HCT116 (cell line): ENCODE measurements around the gene TIPIN. TPM values are rescaled to one million over a fixed set of nuclear protein-coding genes. Genes with fewer than 3 reads are reported as not detected.

Experiments
- ATAC-seq: fragments of 200-7000 bp; cut with Tn5 transposase; 2 replicates; pipeline ENCODE4 v1.9.1; 2020; ENCODE audit warnings: mild to moderate bottlenecking, moderate library complexity
- BruUV-seq: library from RNA; stranded (reverse); fragments of 400-500 nt; replicated peaks from 2 replicates; lab custom pipeline; 2021; lab: Mats Ljungman, UMichigan
- CTCF ChIA-PET: fragments of 300-600 bp; sonication (Branson Sonifier 250); formaldehyde crosslinking; loops from one replicate; lab custom pipeline; 2021; ENCODE audit warnings: antibody characterized with exemption; lab: Charles Lee
- POLR2A ChIA-PET: fragments of 300-600, 350-600 bp; sonication (Branson Sonifier 250); formaldehyde crosslinking; loops from one replicate; lab custom pipeline; 2021; ENCODE audit warnings: antibody characterized with exemption; lab: Charles Lee
- RAD21 ChIA-PET, 2 experiments: fragments of 300-600 bp; sonication (Branson Sonifier 250); formaldehyde crosslinking; loops; one replicate each; lab custom pipeline; 2023; ENCODE audit warnings: low total read pairs in 2 of 2; ENCODE audit not compliant: uncharacterized antibody in 2 of 2, unreplicated experiment in 2 of 2, low non-redundant PET in 1 of 2; lab: Charles Lee
- DNase-seq: peaks from one replicate; pipeline ENCODE4 v3.0.0-alpha.2; 2010; ENCODE audit warnings: low read depth, low spot score
- H2AFZ ChIP-seq: fragments of 200-600 bp; shearing (Covaris generic), sonication (generic); 2 replicates; pipeline ENCODE4 v1.6.1; 2017; ENCODE audit warnings: low read depth, mixed run types, mixed read lengths, antibody characterized with exemption, low read length; ENCODE audit not compliant: poor library complexity, severe bottlenecking
- H3K27ac ChIP-seq: 2 replicates; pipeline ENCODE4 v1.5.1; 2012; ENCODE audit warnings: low read depth, low read length
- H3K27me3 ChIP-seq: fragments of 200-600 bp; sonication (generic); 2 replicates; pipeline ENCODE4 v1.6.1; 2016; ENCODE audit warnings: mixed run types, low read length, mixed read lengths; ENCODE audit not compliant: insufficient read depth
- H3K36me3 ChIP-seq, 2 experiments: fragments of 200-500 bp in 1 of 2; fragments of 200-600 bp in 1 of 2; sonication (Bioruptor generic) in 1 of 2; sonication (generic) in 1 of 2; 2 replicates each; pipeline versions ENCODE4 v1.5.1 to v1.6.1; 2014 to 2016; ENCODE audit warnings: low read length in 2 of 2, inconsistent platforms in 1 of 2, mixed read lengths in 1 of 2, mixed run types in 1 of 2; ENCODE audit not compliant: insufficient read depth in 2 of 2, control insufficient read depth in 1 of 2
- H3K4me1 ChIP-seq, 2 experiments: fragments of 200-600 bp in 1 of 2; sonication (generic) in 1 of 2; 2 replicates each; pipeline versions ENCODE4 v1.5.1 to v1.6.1; 2012 to 2017; ENCODE audit warnings: low read length in 2 of 2, inconsistent platforms in 1 of 2, mild to moderate bottlenecking in 1 of 2, mixed read lengths in 1 of 2, mixed run types in 1 of 2, moderate library complexity in 1 of 2; ENCODE audit not compliant: insufficient read depth in 2 of 2, control insufficient read depth in 1 of 2
- H3K4me2 ChIP-seq: fragments of 200-600 bp; sonication (generic); 2 replicates; pipeline ENCODE4 v1.6.1; 2017; ENCODE audit warnings: mixed run types, low read length, mixed read lengths
- H3K4me3 ChIP-seq, 2 experiments: fragments of 200-600 bp in 1 of 2; sonication (generic) in 1 of 2; replicated peaks in 1 of 2; 2 replicates each; pipeline ENCODE4 v1.5.1; 2011 to 2016; ENCODE audit warnings: low read length in 2 of 2, control low read depth in 1 of 2, low read depth in 1 of 2, mild to moderate bottlenecking in 1 of 2, mixed read lengths in 1 of 2, mixed run types in 1 of 2
- H3K79me2 ChIP-seq: fragments of 200-600 bp; sonication (generic); 2 replicates; pipeline ENCODE4 v1.6.1; 2017; ENCODE audit warnings: mild to moderate bottlenecking, mixed run types, low read length, moderate library complexity, mixed read lengths; ENCODE audit not compliant: insufficient read depth
- H3K9ac ChIP-seq: fragments of 200-600 bp; sonication (generic); 2 replicates; pipeline ENCODE4 v1.6.1; 2016; ENCODE audit warnings: low read length, mixed read lengths
- H3K9me2 ChIP-seq: fragments of 200-600 bp; sonication (generic), shearing (Covaris generic); 2 replicates; pipeline ENCODE4 v1.6.1; 2017; ENCODE audit warnings: mixed run types, mild to moderate bottlenecking, moderate library complexity; ENCODE audit not compliant: insufficient read depth
- H3K9me3 ChIP-seq, 2 experiments: fragments of 200-500 bp in 1 of 2; fragments of 200-600 bp in 1 of 2; sonication (Bioruptor generic) in 1 of 2; sonication (generic) in 1 of 2; 2 replicates each; pipeline ENCODE4 v1.6.1; 2014 to 2017; ENCODE audit warnings: low read length in 2 of 2, mixed read lengths in 2 of 2, inconsistent platforms in 1 of 2, low read depth in 1 of 2, mild to moderate bottlenecking in 1 of 2, mixed run types in 1 of 2, moderate library complexity in 1 of 2; ENCODE audit not compliant: control insufficient read depth in 1 of 2, insufficient read depth in 1 of 2
- H4K20me1 ChIP-seq: fragments of 200-600 bp; sonication (generic), shearing (Covaris generic); 2 replicates; pipeline ENCODE4 v1.6.1; 2017; ENCODE audit warnings: mixed run types, mild to moderate bottlenecking, moderate library complexity; ENCODE audit not compliant: insufficient read depth
- CBX3 ChIP-seq: IDR thresholded peaks from 2 replicates; pipeline ENCODE4 v1.6.1; 2012; ENCODE audit warnings: low read depth
- CTCF ChIP-seq, 3 experiments: fragments of 200-600 bp in 1 of 3; sonication (generic) in 1 of 3; IDR thresholded peaks in 2 of 3; conservative IDR thresholded peaks in 1 of 3; 2 replicates each; pipeline ENCODE4 v1.5.1; 2012 to 2017; ENCODE audit warnings: low read depth in 2 of 3, low read length in 2 of 3, antibody characterized with exemption in 1 of 3, borderline replicate concordance in 1 of 3, control low read depth in 1 of 3, mild to moderate bottlenecking in 1 of 3, mixed read lengths in 1 of 3, mixed run types in 1 of 3, moderate library complexity in 1 of 3; ENCODE audit not compliant: insufficient read depth in 1 of 3
- ELF1 ChIP-seq: IDR thresholded peaks from 2 replicates; pipeline ENCODE4 v1.6.1; 2012; ENCODE audit warnings: low read depth, borderline replicate concordance
- EZH2 ChIP-seq: fragments of 200-600 bp; sonication (generic); IDR thresholded peaks from 2 replicates; pipeline ENCODE4 v1.6.1; 2017; ENCODE audit warnings: antibody characterized with exemption, mixed run types
- EZH2phosphoT487 ChIP-seq: fragments of 200-600 bp; IDR thresholded peaks from 2 replicates; pipeline ENCODE4 v1.6.1; 2018; ENCODE audit warnings: antibody characterized with exemption, borderline replicate concordance
- FOSL1 ChIP-seq: IDR thresholded peaks from 2 replicates; pipeline ENCODE4 v1.6.1; 2012; ENCODE audit warnings: low read depth
- MAX ChIP-seq: IDR thresholded peaks from 2 replicates; pipeline ENCODE4 v1.6.1; 2012
- POLR2A ChIP-seq: IDR thresholded peaks from 2 replicates; pipeline ENCODE4 v1.7.0; 2011; ENCODE audit warnings: borderline replicate concordance; ENCODE audit not compliant: insufficient read depth, insufficient read length; ENCODE audit errors: extremely low read depth
- POLR2AphosphoS5 ChIP-seq: IDR thresholded peaks from 2 replicates; pipeline ENCODE4 v1.6.1; 2011; ENCODE audit warnings: mild to moderate bottlenecking, low read depth, low read length, moderate library complexity
- RAD21 ChIP-seq: IDR thresholded peaks from 2 replicates; pipeline ENCODE4 v1.6.1; 2012; ENCODE audit warnings: low read depth, mild to moderate bottlenecking
- REST ChIP-seq: IDR thresholded peaks from 2 replicates; pipeline ENCODE4 v1.6.1; 2012; ENCODE audit warnings: low read depth
- SIN3A ChIP-seq: IDR thresholded peaks from 2 replicates; pipeline ENCODE4 v1.6.1; 2012; ENCODE audit warnings: low read depth
- SP1 ChIP-seq: IDR thresholded peaks from 2 replicates; pipeline ENCODE4 v1.6.1; 2012; ENCODE audit warnings: low read depth
- SRF ChIP-seq: IDR thresholded peaks from 2 replicates; pipeline ENCODE4 v1.6.1; 2012; ENCODE audit warnings: low read depth
- TCF7L2 ChIP-seq: IDR thresholded peaks from 2 replicates; pipeline ENCODE4 v1.7.0; 2011; ENCODE audit warnings: borderline replicate concordance, inconsistent platforms; ENCODE audit not compliant: insufficient read depth, insufficient read length; ENCODE audit errors: extremely low read depth
- YY1 ChIP-seq: IDR thresholded peaks from 2 replicates; pipeline ENCODE4 v1.6.1; 2011; ENCODE audit warnings: low read length, low read depth, moderate library complexity, mild to moderate bottlenecking; ENCODE audit not compliant: insufficient replicate concordance; ENCODE audit errors: extremely low read depth
- ZFX ChIP-seq: fragments of 450-650 bp; IDR thresholded peaks from 2 replicates; pipeline ENCODE4 v1.6.1; 2017
- ZNF274 ChIP-seq: fragments of 200-500 bp; sonication (Bioruptor generic); IDR thresholded peaks from 2 replicates; pipeline ENCODE4 v1.6.1; 2014; ENCODE audit warnings: mild to moderate bottlenecking, low read depth, low read length, inconsistent platforms
- intact Hi-C: fragments of 100-400 bp; cut with micrococcal nuclease; formaldehyde crosslinking; loops from 2 replicates; pipeline ENCODE4 v1.10.0; 2022
- total RNA-seq: library from RNA; stranded (reverse); gene quantifications from one replicate; pipeline ENCODE4 v1.2.1, GENCODE V29; 2021; ENCODE audit not compliant: unreplicated experiment
- TF ChIP-seq, protein P1 (sequence below): IDR thresholded peaks from 2 replicates; pipeline ENCODE4 v1.6.1; 2012

The TIPIN gene
- total RNA-seq, 1 experiment from 2014 or later = 28.1 TPM

DNA sequence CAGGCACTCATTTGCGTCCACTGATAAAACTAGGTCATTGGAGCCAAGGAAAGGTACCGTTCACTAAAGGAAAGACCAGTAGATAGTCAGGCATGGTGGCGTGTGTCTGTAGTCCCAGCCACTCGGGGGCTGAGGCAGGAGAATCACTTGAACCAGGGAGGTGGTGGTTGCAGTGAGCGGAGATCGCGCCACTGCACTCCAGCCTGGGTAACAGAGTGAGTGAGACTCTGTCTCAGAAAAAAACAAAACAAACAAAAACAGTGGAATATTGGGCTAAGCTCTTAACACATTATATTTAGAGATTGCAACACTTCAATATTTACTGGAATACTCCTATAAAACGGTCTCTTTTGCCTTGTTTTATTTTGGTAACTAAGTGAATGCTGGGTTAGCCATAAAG, 47.6 kb upstream of the TIPIN start:
- CTCF ChIA-PET = no interaction called here
- BruUV-seq = no TSS peak
- H4K20me1 ChIP-seq = peaks cover 9% of the 10 kb centered on the region; the same call in 1 of the 2 replicates
- intact Hi-C loops = no loop called here
- RAD21 ChIA-PET = no interaction called here
- H2AFZ ChIP-seq = no peak overlapping the region
- no peak overlapping the region for H3K4me2 ChIP-seq
- peaks cover 0 to 10% of the 10 kb centered on the region in 2 experiments; a peak in 2 of 4 replicates for H3K4me1 ChIP-seq
- ATAC-seq = no peak
- no peak for DNase-seq
- H3K27ac ChIP-seq = no peak overlapping the region
- no peak overlapping the region for H3K9ac ChIP-seq
- H3K27me3 ChIP-seq = no peaks in the 10 kb centered on the region
- no peaks in the 10 kb centered on the region for H3K9me3 ChIP-seq
- peaks cover 96% of the 10 kb centered on the region for H3K79me2 ChIP-seq
- H3K36me3 ChIP-seq = no peaks in the 10 kb centered on the region
- no peak overlapping the region for H3K4me3 ChIP-seq
- POLR2A ChIA-PET = no interaction called here
- TF ChIP-seq CBX3 = no peak
- TF ChIP-seq ZNF274 = no peak
- TF ChIP-seq YY1 = no peak
- no peak for TF ChIP-seq RAD21
- no peak for TF ChIP-seq SP1
- no peak for TF ChIP-seq CTCF (IDR thresholded peaks at IDR 0.05 in 2 of 3, conservative IDR thresholded peaks at IDR 0.05 in 1 of 3; ENCODE audit: borderline replicate concordance in 1 of 3, insufficient read depth in 1 of 3, low read depth in 2 of 3, low read length in 2 of 3)
- no peak for TF ChIP-seq SRF
- no peak for TF ChIP-seq REST
- TF ChIP-seq POLR2AphosphoS5 = no peak
- TF ChIP-seq MAX = no peak
- no peak for TF ChIP-seq FOSL1
- TF ChIP-seq EZH2phosphoT487 = no peak
- no peak for TF ChIP-seq ZFX
- TF ChIP-seq, protein P1, sequence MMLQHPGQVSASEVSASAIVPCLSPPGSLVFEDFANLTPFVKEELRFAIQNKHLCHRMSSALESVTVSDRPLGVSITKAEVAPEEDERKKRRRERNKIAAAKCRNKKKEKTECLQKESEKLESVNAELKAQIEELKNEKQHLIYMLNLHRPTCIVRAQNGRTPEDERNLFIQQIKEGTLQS = no peak
- TF ChIP-seq ELF1 = no peak
- no peak for TF ChIP-seq EZH2
- TF ChIP-seq SIN3A = no peak
- TF ChIP-seq POLR2A = no peak
- no peak for TF ChIP-seq TCF7L2
- H3K9me2 ChIP-seq = no peaks in the 10 kb centered on the region
